WTC11 (cell line): ENCODE measurements around the gene KAZN. TPM values are rescaled to one million over a fixed set of nuclear protein-coding genes. Genes with fewer than 3 reads are reported as not detected.

ENCODE experiments used
- ATAC-seq: fragments of 200-7000 bp; cut with Tn5 transposase; 2 replicates; pipeline ENCODE4 v1.10.0; 2021; ENCODE audit warnings: mild to moderate bottlenecking, moderate library complexity
- CTCF ChIA-PET: fragments of 300-600 bp; sonication (Branson Sonifier 250); formaldehyde crosslinking; loops from one replicate; lab custom pipeline; 2021; ENCODE audit warnings: antibody characterized with exemption; lab: Charles Lee
- POLR2A ChIA-PET: fragments of 350-600 bp; sonication (Branson Sonifier 250); formaldehyde crosslinking; loops from one replicate; lab custom pipeline; 2021; ENCODE audit warnings: antibody characterized with exemption; lab: Charles Lee
- DNase-seq: peaks from one replicate; pipeline ENCODE4 v3.0.0; 2021; ENCODE audit warnings: low spot score
- H3K27ac Mint-ChIP-seq: 2 replicates; pipeline ENCODE4 v1.8.0; 2021; ENCODE audit warnings: mixed read lengths
- H3K27me3 Mint-ChIP-seq: 2 replicates; pipeline ENCODE4 v1.8.0; 2021; ENCODE audit warnings: low read depth, mild to moderate bottlenecking, moderate library complexity, mixed read lengths
- H3K36me3 Mint-ChIP-seq: 2 replicates; pipeline ENCODE4 v1.8.0; 2021; ENCODE audit warnings: mixed read lengths
- H3K4me1 Mint-ChIP-seq: 2 replicates; pipeline ENCODE4 v1.8.0; 2022; ENCODE audit warnings: mixed read lengths
- H3K4me3 Mint-ChIP-seq: 2 replicates; pipeline ENCODE4 v1.8.0; 2021; ENCODE audit warnings: mild to moderate bottlenecking, moderate library complexity, mixed read lengths
- H3K9me3 Mint-ChIP-seq: 2 replicates; pipeline ENCODE4 v1.8.0; 2021; ENCODE audit warnings: mixed read lengths
- ARID4B ChIP-seq: sonication (generic); formaldehyde crosslinking; IDR thresholded peaks from 2 replicates; pipeline ENCODE4 v1.8.0; 2023; ENCODE audit warnings: missing genetic modification reagents, mild to moderate bottlenecking, borderline replicate concordance
- ATF1 ChIP-seq: sonication (generic); formaldehyde crosslinking; IDR thresholded peaks from 2 replicates; pipeline ENCODE4 v1.8.1; 2023; ENCODE audit warnings: mild to moderate bottlenecking, moderate library complexity, missing genetic modification reagents
- CBFB ChIP-seq: sonication (generic); formaldehyde crosslinking; IDR thresholded peaks from 2 replicates; pipeline ENCODE4 v1.8.1; 2022; ENCODE audit warnings: mild to moderate bottlenecking, low read depth, missing genetic modification reagents
- CTCF ChIP-seq: fragments of 200-600 bp; IDR thresholded peaks from 2 replicates; pipeline ENCODE4 v1.8.0; 2022; ENCODE audit warnings: antibody characterized with exemption
- FOXP4 ChIP-seq: sonication (generic); formaldehyde crosslinking; IDR thresholded peaks from 2 replicates; pipeline ENCODE4 v1.8.0; 2022; ENCODE audit warnings: mild to moderate bottlenecking, missing genetic modification reagents
- KAT7 ChIP-seq: sonication (generic); formaldehyde crosslinking; IDR thresholded peaks from 2 replicates; pipeline ENCODE4 v1.8.1; 2023; ENCODE audit warnings: missing genetic modification reagents, mild to moderate bottlenecking, borderline replicate concordance
- PREB ChIP-seq: sonication (generic); formaldehyde crosslinking; IDR thresholded peaks from 2 replicates; pipeline ENCODE4 v1.8.1; 2022; ENCODE audit warnings: mild to moderate bottlenecking, missing genetic modification reagents, moderate library complexity, borderline replicate concordance
- RORB ChIP-seq: fragments of 250-450 bp; sonication (Bioruptor Pico); IDR thresholded peaks from 2 replicates; pipeline ENCODE4 v1.9.0; 2021; ENCODE audit warnings: mild to moderate bottlenecking
- SMAD3 ChIP-seq: sonication (generic); formaldehyde crosslinking; IDR thresholded peaks from 2 replicates; pipeline ENCODE4 v1.8.0; 2022; ENCODE audit warnings: missing genetic modification reagents, mild to moderate bottlenecking, borderline replicate concordance
- SOX15 ChIP-seq: fragments of 250-450 bp; sonication (Bioruptor Pico); IDR thresholded peaks from 2 replicates; pipeline ENCODE4 v1.9.0; 2021; ENCODE audit warnings: mild to moderate bottlenecking
- STAT6 ChIP-seq: sonication (generic); formaldehyde crosslinking; conservative IDR thresholded peaks from 2 replicates; pipeline ENCODE4 v1.8.1; 2023; ENCODE audit warnings: mild to moderate bottlenecking, low read depth, missing genetic modification reagents, moderate library complexity
- ZBTB43 ChIP-seq: sonication (generic); formaldehyde crosslinking; IDR thresholded peaks from 2 replicates; pipeline ENCODE4 v1.8.1; 2023; ENCODE audit warnings: mild to moderate bottlenecking, missing genetic modification reagents
- ZMAT4 ChIP-seq: fragments of 250-450 bp; sonication (Bioruptor Pico); IDR thresholded peaks from 2 replicates; pipeline ENCODE4 v1.9.0; 2021; ENCODE audit warnings: mild to moderate bottlenecking
- ZNF121 ChIP-seq: sonication (generic); formaldehyde crosslinking; IDR thresholded peaks from 2 replicates; pipeline ENCODE4 v1.8.0; 2023; ENCODE audit warnings: missing genetic modification reagents
- total RNA-seq: library from RNA; stranded (reverse); gene quantifications from 3 replicates; pipeline ENCODE4 v1.2.3, GENCODE V29; 2021

The KAZN gene
- total RNA-seq, 1 experiment from 2014 or later: 19.9 TPM

GRCh38 chr1:14786681-14787080 lies 188.2 kb downstream of the KAZN start (continued):
- TF ChIP-seq ARID4B (CRISPR knock-in tag) (no peak), FOXP4 (CRISPR knock-in tag) (no peak), ZBTB43 (no peak), SOX15 (CRISPR knock-in tag) (no peak), SMAD3 (CRISPR knock-in tag) (no peak), KAT7 (CRISPR knock-in tag) (no peak), ATF1 (no peak), RORB (CRISPR knock-in tag) (no peak), ZNF121 (no peak), PREB (CRISPR knock-in tag) (no peak), CBFB (CRISPR knock-in tag) (no peak), ZMAT4 (no peak)

- no peak overlapping the region for H3K27ac Mint-ChIP-seq
- CTCF ChIA-PET: interaction anchor here (0.6 to 3.6 kb wide), 8 partner anchors 10 to 825 kb away, joined by 3 to 31 read pairs (median 4); no protein-coding TSS in a partner anchor
- peak; percentile 46 for ATAC-seq
- no peaks in the 10 kb centered on the region for H3K27me3 Mint-ChIP-seq
- peak; percentile 20; the same call in 1 of the 2 replicates for TF ChIP-seq CTCF
- no peak for TF ChIP-seq STAT6 (CRISPR knock-in tag)
- TF ChIP-seq, all 79 proteins: peak for 1
- Mint-ChIP-seq H3K4me3 (no peak overlapping the region), H3K4me1 (peaks cover 55% of the 10 kb centered on the region), H3K36me3 (no peaks in the 10 kb centered on the region), H3K9me3 (no peaks in the 10 kb centered on the region)
- DNase-seq: peak; percentile 44
- POLR2A ChIA-PET: no interaction called here
These were observed 189.1 kb downstream of the KAZN start for GRCh38 chr1:14787604-14788003.
